Stimulated activated naive B cell treated with anti-CD40 and anti-IgM and Interleukin-4, amounts not matched to agents 10 μg/mL and 1 μg/mL and 100 μg/mL, for 72 hours (primary cell): ENCODE measurements around the gene RSPH1.

Experiments
- ATAC-seq, 2 donors: fragments of 150-1000 bp; cut with Tn5 transposase; replicated peaks; 2 replicates each; pipeline ENCODE4 v1.10.0; 2021; ENCODE audit warnings: moderate library complexity in 1 of 2
- DNase-seq: peaks from one replicate; pipeline ENCODE4 v3.0.0; 2021
- H3K27ac Mint-ChIP-seq: one replicate; pipeline ENCODE4 v1.8.0; 2022; ENCODE audit warnings: mild to moderate bottlenecking, mixed read lengths
- H3K27me3 Mint-ChIP-seq, 2 donors: one replicate each; pipeline ENCODE4 v1.8.0; 2022; ENCODE audit warnings: mixed read lengths in 2 of 2
- H3K36me3 Mint-ChIP-seq, 2 donors: one replicate each; pipeline ENCODE4 v1.8.0; 2022; ENCODE audit warnings: mixed read lengths in 2 of 2, mild to moderate bottlenecking in 1 of 2
- H3K4me1 Mint-ChIP-seq, 2 donors: one replicate each; pipeline ENCODE4 v1.8.0; 2022; ENCODE audit warnings: mixed read lengths in 2 of 2, mild to moderate bottlenecking in 1 of 2
- H3K4me3 Mint-ChIP-seq, 2 donors: one replicate each; pipeline ENCODE4 v1.8.0; 2022; ENCODE audit warnings: mild to moderate bottlenecking in 2 of 2, mixed read lengths in 2 of 2, moderate library complexity in 1 of 2
- H3K9me3 Mint-ChIP-seq, 2 donors: one replicate each; pipeline ENCODE4 v1.8.0; 2022; ENCODE audit warnings: mixed read lengths in 2 of 2, mild to moderate bottlenecking in 1 of 2

The RSPH1 gene

DNA sequence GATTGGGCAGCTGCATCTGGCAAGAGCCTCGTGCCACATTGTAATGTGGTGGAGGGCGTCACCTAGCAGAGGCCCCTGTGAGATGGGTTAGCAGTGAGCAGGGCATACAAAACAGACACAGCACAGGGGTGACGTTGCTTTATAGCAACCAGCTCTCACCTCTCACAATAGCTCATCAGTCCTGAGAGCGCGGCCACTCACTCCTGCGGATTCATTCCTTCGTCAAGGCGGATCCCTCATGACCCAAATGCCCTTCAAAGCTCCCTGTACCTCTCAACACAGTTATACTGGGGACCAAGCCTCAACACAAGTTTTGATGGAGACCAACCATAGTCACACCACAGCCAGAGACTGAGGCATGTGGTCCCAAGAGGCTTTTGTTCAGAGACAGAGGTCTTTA lies 40.6 kb upstream of the RSPH1 start:
- Mint-ChIP-seq H3K27ac (peak overlapping the region; percentile 87), H3K9me3 (no peaks in the 10 kb centered on the region), H3K27me3 (no peaks in the 10 kb centered on the region), H3K4me1 (peaks cover 49 to 56% of the 10 kb centered on the region in 2 donors), H3K4me3 (no peak overlapping the region), H3K36me3 (peaks cover 35 to 71% of the 10 kb centered on the region in 2 donors)
- DNase-seq: no peak
- no peak for ATAC-seq

GRCh38 chr21:42535602-42536171 lies 39.7 kb upstream of the RSPH1 start:
- Mint-ChIP-seq H3K9me3 (no peaks in the 10 kb centered on the region), H3K36me3 (peaks cover 39 to 76% of the 10 kb centered on the region in 2 donors), H3K4me3 (peak overlapping the region; percentile 57 to 74), H3K27me3 (no peaks in the 10 kb centered on the region), H3K4me1 (peaks cover 52 to 62% of the 10 kb centered on the region in 2 donors), H3K27ac (peak overlapping the region; percentile 87)
- ATAC-seq (peak; percentile 71), DNase-seq (peak; percentile 77)

DNA sequence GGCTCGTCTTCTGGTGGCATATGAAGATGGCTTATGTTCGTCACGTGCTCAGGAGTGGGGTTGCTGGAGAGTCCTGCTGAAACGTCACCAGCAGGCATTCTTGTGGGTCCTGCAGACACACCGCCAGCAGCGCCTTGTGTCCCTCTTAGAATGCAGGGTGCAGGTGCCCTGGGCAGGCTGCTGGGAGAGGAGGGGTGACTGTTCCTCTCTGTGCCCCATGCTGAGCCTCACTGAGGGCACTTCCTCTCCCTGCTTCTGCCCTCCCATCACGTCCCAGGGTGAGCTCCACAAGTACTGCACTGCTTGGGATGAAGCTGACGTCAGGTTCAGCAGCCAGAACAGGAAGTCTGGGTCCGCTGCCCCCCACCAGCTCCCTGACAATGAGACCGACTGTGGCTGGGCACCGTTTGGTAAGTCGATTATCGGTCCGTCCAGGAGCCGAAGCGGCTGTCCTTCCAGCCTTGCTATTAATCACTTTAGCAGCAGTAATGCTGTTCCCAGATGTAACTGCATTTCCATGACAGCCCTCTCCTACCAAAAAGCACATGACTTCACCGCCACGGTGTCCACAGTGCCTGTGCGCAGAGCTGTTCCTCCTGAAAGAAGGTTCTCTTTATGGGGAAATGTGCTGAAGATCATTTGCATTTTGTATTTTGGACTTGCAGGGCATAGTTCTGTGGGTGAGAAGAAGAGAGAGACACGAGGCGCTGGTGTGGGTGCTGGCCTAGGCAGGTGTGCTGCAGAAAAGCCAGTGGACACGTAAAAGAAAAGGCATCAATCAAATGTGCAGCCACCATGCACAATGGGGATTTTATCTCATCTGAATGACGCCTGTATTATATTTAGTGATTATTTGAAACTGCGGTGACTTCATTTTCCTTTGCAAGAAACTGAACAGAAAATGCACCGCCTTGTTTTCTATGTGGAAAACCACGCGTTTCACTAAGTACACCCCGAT lies 38.7 kb upstream of the RSPH1 start:
- Mint-ChIP-seq H3K27ac (peak overlapping the region; percentile 87), H3K4me3 (peak overlapping the region; percentile 74 to 78), H3K4me1 (peaks cover 61 to 72% of the 10 kb centered on the region in 2 donors), H3K36me3 (peaks cover 40 to 78% of the 10 kb centered on the region in 2 donors), H3K9me3 (no peaks in the 10 kb centered on the region), H3K27me3 (no peaks in the 10 kb centered on the region)
- ATAC-seq (peak; percentile 84 to 90), DNase-seq (peak; percentile 79)

- peaks cover 58 to 73% of the 10 kb centered on the region in 2 donors for H3K4me1 Mint-ChIP-seq
- ATAC-seq (no peak), DNase-seq (no peak)
- no peaks in the 10 kb centered on the region for H3K9me3 Mint-ChIP-seq
- H3K36me3 Mint-ChIP-seq: peaks cover 38 to 75% of the 10 kb centered on the region in 2 donors
- peak overlapping the region; percentile 74 to 78 for H3K4me3 Mint-ChIP-seq
- peak overlapping the region; percentile 87 for H3K27ac Mint-ChIP-seq
- no peaks in the 10 kb centered on the region for H3K27me3 Mint-ChIP-seq
Measured at GRCh38 chr21:42533963-42534355, 37.9 kb upstream of the RSPH1 start.

- H3K4me3 Mint-ChIP-seq: peak overlapping the region; percentile 74 to 78
Measured at GRCh38 chr21:42533306-42533962, 37.4 kb upstream of the RSPH1 start.

GRCh38 chr21:42532466-42533181 lies 36.6 kb upstream of the RSPH1 start:
- Mint-ChIP-seq H3K9me3 (no peaks in the 10 kb centered on the region), H3K27ac (peak overlapping the region; percentile 87), H3K4me1 (peaks cover 63 to 81% of the 10 kb centered on the region in 2 donors), H3K27me3 (no peaks in the 10 kb centered on the region), H3K36me3 (peaks cover 42 to 73% of the 10 kb centered on the region in 2 donors), H3K4me3 (peak overlapping the region; percentile 66 to 78)
- ATAC-seq (no peak), DNase-seq (peak; percentile 39)

More at GRCh38 chr21:42533306-42533962, 37.4 kb upstream of the RSPH1 start:
- H3K9me3 Mint-ChIP-seq: no peaks in the 10 kb centered on the region
- ATAC-seq: no peak
- peaks cover 38 to 74% of the 10 kb centered on the region in 2 donors for H3K36me3 Mint-ChIP-seq
- no peaks in the 10 kb centered on the region for H3K27me3 Mint-ChIP-seq
- no peak for DNase-seq
- peaks cover 58 to 74% of the 10 kb centered on the region in 2 donors for H3K4me1 Mint-ChIP-seq
- peak overlapping the region; percentile 87 for H3K27ac Mint-ChIP-seq

GRCh38 chr21:42531771-42532170 lies 35.7 kb upstream of the RSPH1 start:
- Mint-ChIP-seq H3K4me3 (peak overlapping the region in 1 of 2 donors; percentile 21), H3K27ac (peak overlapping the region; percentile 71), H3K4me1 (peaks cover 61 to 81% of the 10 kb centered on the region in 2 donors), H3K36me3 (peaks cover 43 to 71% of the 10 kb centered on the region in 2 donors), H3K9me3 (no peaks in the 10 kb centered on the region), H3K27me3 (no peaks in the 10 kb centered on the region)
- DNase-seq: no peak
- ATAC-seq: no peak

GRCh38 chr21:42530167-42530518 lies 34.1 kb upstream of the RSPH1 start:
- DNase-seq: no peak
- Mint-ChIP-seq H3K27me3 (no peaks in the 10 kb centered on the region), H3K4me1 (peaks cover 55 to 81% of the 10 kb centered on the region in 2 donors), H3K4me3 (peak overlapping the region in 1 of 2 donors; percentile 5), H3K9me3 (no peaks in the 10 kb centered on the region), H3K36me3 (peaks cover 32 to 68% of the 10 kb centered on the region in 2 donors), H3K27ac (peak overlapping the region; percentile 60)
- ATAC-seq: no peak

GRCh38 chr21:42527489-42528158 lies 31.6 kb upstream of the RSPH1 start:
- H3K4me3 Mint-ChIP-seq: peak overlapping the region; percentile 74 to 77
- H3K27me3 Mint-ChIP-seq: no peaks in the 10 kb centered on the region
- H3K36me3 Mint-ChIP-seq: peaks cover 39 to 72% of the 10 kb centered on the region in 2 donors
- H3K27ac Mint-ChIP-seq: peak overlapping the region; percentile 87
- no peaks in the 10 kb centered on the region for H3K9me3 Mint-ChIP-seq
- H3K4me1 Mint-ChIP-seq: peaks cover 57 to 81% of the 10 kb centered on the region in 2 donors
- ATAC-seq: peak; percentile 10 to 11
- no peak for DNase-seq

- Mint-ChIP-seq H3K27me3 (no peaks in the 10 kb centered on the region), H3K4me3 (peak overlapping the region; percentile 52 to 77), H3K4me1 (peaks cover 54 to 81% of the 10 kb centered on the region in 2 donors), H3K27ac (peak overlapping the region; percentile 87), H3K9me3 (no peaks in the 10 kb centered on the region), H3K36me3 (peaks cover 39 to 73% of the 10 kb centered on the region in 2 donors)
- DNase-seq: no peak
- no peak for ATAC-seq
Measured at GRCh38 chr21:42527127-42527488, 31.1 kb upstream of the RSPH1 start.

DNA sequence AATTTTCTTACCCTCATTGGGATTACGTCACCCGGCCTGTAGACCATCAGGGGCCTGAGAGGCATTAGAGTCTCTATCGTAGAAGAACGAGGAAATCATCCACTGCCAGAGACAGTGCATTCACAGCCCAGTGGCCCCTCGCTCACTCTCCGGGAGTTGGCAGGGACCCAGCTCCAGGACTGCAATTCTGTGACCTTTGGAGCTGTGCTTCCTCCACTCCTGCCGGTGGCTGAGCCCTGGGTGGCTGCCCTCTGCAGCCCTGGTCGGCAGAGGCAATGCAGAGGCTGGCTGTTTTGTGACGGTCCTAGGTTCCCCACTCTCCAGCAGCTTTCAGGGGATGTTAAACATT lies 30.3 kb upstream of the RSPH1 start:
- H3K36me3 Mint-ChIP-seq: peaks cover 42 to 75% of the 10 kb centered on the region in 2 donors
- peak overlapping the region; percentile 19 to 52 for H3K4me3 Mint-ChIP-seq
- H3K4me1 Mint-ChIP-seq: peaks cover 56 to 84% of the 10 kb centered on the region in 2 donors

DNA sequence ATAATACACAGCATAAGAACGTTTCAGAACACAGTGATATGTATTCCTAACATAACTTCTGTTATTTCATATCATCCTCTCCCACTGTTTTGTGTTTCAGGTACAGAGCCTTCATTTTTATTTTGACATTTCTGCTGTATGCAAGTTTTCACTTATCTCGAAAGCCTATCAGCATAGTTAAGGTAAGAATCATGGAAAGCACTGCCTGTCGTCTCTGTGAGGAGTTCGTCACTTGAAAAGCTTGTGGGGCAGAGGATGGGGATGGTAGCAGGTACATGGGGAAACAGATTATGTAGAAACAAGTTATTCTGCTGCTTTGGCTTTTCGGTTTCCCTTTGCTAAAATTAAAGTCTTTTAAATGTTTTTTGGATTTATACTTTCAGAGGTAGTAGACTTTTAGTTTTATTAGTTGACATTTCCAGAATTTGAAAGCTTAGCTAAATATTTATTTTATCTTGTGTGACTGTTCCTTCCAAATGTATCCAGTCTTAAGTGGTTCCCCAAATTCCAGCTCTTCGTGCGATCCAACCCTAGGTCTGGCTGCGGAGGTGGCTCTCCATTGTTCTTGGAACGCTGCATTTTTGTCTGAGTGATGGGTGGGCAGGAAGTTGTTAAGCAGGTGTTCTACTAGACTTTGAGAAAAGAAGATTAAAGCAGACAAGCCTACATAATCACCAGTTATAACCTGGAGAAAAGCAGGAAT lies 29.8 kb upstream of the RSPH1 start:
- H3K27me3 Mint-ChIP-seq: no peaks in the 10 kb centered on the region
- DNase-seq (no peak), ATAC-seq (no peak)
- peak overlapping the region in 1 of 2 donors; percentile 19 for H3K4me3 Mint-ChIP-seq
- H3K4me1 Mint-ChIP-seq: peaks cover 54 to 83% of the 10 kb centered on the region in 2 donors
- H3K27ac Mint-ChIP-seq: no peak overlapping the region
- H3K36me3 Mint-ChIP-seq: peaks cover 40 to 76% of the 10 kb centered on the region in 2 donors
- no peaks in the 10 kb centered on the region for H3K9me3 Mint-ChIP-seq

More for the DNA sequence above, 30.3 kb upstream of the RSPH1 start:
- Mint-ChIP-seq H3K27ac (no peak overlapping the region), H3K27me3 (no peaks in the 10 kb centered on the region), H3K9me3 (no peaks in the 10 kb centered on the region)
- no peak for ATAC-seq
- no peak for DNase-seq
